H1 (cell line): ENCODE data around the gene TMX3. TPM values are rescaled to one million over a fixed set of nuclear protein-coding genes. Genes with fewer than 3 reads are reported as not detected.

ENCODE experiments used
- CTCF ChIA-PET: fragments of 300-600 bp; sonication (Branson Sonifier 250); formaldehyde crosslinking; loops from one replicate; lab custom pipeline; 2021; ENCODE audit not compliant: partially characterized antibody; lab: Charles Lee
- POLR2A ChIA-PET: fragments of 300-600 bp; sonication (Branson Sonifier 250); formaldehyde crosslinking; loops from one replicate; lab custom pipeline; 2021; ENCODE audit warnings: inconsistent platforms; ENCODE audit not compliant: partially characterized antibody; lab: Charles Lee
- DNase-seq, 2 experiments: peaks; one replicate each; pipeline versions ENCODE4 v3.0.0 to v3.0.0-alpha.2; 2010 to 2022; ENCODE audit warnings: low spot score in 2 of 2, low read depth in 1 of 2, mixed read lengths in 1 of 2
- FAIRE-seq: peaks from 2 replicates; lab custom pipeline; 2011; peaks lifted over from hg19 to GRCh38; lab: Jason Lieb, UNC
- H2AFZ ChIP-seq: 2 replicates; pipeline ENCODE4 v1.8.1; 2012; ENCODE audit warnings: low read length, inconsistent platforms
- H2AK5ac ChIP-seq: 2 replicates; pipeline ENCODE4 v1.6.1; 2013; ENCODE audit warnings: low read depth, low read length
- H2BK120ac ChIP-seq: replicated peaks from 2 replicates; pipeline ENCODE3; 2013; ENCODE audit warnings: low read depth, low read length, inconsistent platforms
- H2BK12ac ChIP-seq: 2 replicates; pipeline ENCODE4 v1.6.1; 2013; ENCODE audit warnings: low read depth, low read length
- H2BK15ac ChIP-seq: 2 replicates; pipeline ENCODE4 v1.6.1; 2013; ENCODE audit warnings: low read length
- H2BK20ac ChIP-seq: 2 replicates; pipeline ENCODE4 v1.6.1; 2013; ENCODE audit warnings: low read length
- H2BK5ac ChIP-seq: 2 replicates; pipeline ENCODE4 v1.6.1; 2013; ENCODE audit warnings: low read depth, low read length
- H3K14ac ChIP-seq: 2 replicates; pipeline ENCODE4 v1.6.1; 2013; ENCODE audit warnings: inconsistent platforms; ENCODE audit not compliant: insufficient read length
- H3K18ac ChIP-seq: 2 replicates; pipeline ENCODE4 v1.6.1; 2013; ENCODE audit warnings: low read length; ENCODE audit errors: extremely low read depth
- H3K23ac ChIP-seq: 2 replicates; pipeline ENCODE4 v1.6.1; 2013; ENCODE audit warnings: inconsistent platforms; ENCODE audit not compliant: insufficient read length
- H3K23me2 ChIP-seq: 2 replicates; pipeline ENCODE4 v1.6.1; 2013; ENCODE audit warnings: low read depth, low read length
- H3K27ac ChIP-seq: 2 replicates; pipeline ENCODE4 v1.6.1; 2011; ENCODE audit warnings: low read depth, low read length, inconsistent platforms
- H3K27me3 ChIP-seq, 4 experiments: replicated peaks in 1 of 4; 1 replicate in 1 of 4; 2 replicates in 3 of 4; pipeline versions ENCODE4 v1.6.1 to v1.8.1; 2011 to 2013; ENCODE audit warnings: low read length in 3 of 4, mild to moderate bottlenecking in 3 of 4, inconsistent platforms in 2 of 4, mixed read lengths in 2 of 4, moderate library complexity in 1 of 4; ENCODE audit not compliant: control insufficient read depth in 3 of 4, insufficient read depth in 3 of 4; ENCODE audit errors: extremely low read depth in 1 of 4
- H3K36me3 ChIP-seq, 4 experiments: 2 replicates each; pipeline versions ENCODE4 v1.6.1 to v1.8.1; 2011 to 2013; ENCODE audit warnings: mild to moderate bottlenecking in 4 of 4, low read length in 3 of 4, moderate library complexity in 2 of 4, control low read depth in 1 of 4, inconsistent platforms in 1 of 4; ENCODE audit not compliant: insufficient read depth in 4 of 4, control insufficient read depth in 2 of 4
- H3K4ac ChIP-seq: replicated peaks from 2 replicates; pipeline ENCODE3; 2013; ENCODE audit warnings: low read length, low read depth, mixed read lengths, inconsistent platforms; ENCODE audit not compliant: insufficient read length
- H3K4me1 ChIP-seq, 4 experiments: replicated peaks in 1 of 4; 1 replicate in 1 of 4; 2 replicates in 3 of 4; pipeline versions ENCODE4 v1.6.1 to v1.8.1; 2011 to 2013; ENCODE audit warnings: low read length in 3 of 4, inconsistent platforms in 2 of 4, mixed read lengths in 1 of 4; ENCODE audit not compliant: insufficient read depth in 4 of 4, control insufficient read depth in 3 of 4
- H3K4me2 ChIP-seq, 2 experiments: 2 replicates each; pipeline versions ENCODE4 v1.6.1 to v1.8.1; 2011 to 2013; ENCODE audit warnings: low read depth in 2 of 2, low read length in 2 of 2, control low read depth in 1 of 2, inconsistent platforms in 1 of 2, mild to moderate bottlenecking in 1 of 2; ENCODE audit not compliant: insufficient read depth in 1 of 2
- H3K4me3 ChIP-seq, 4 experiments: fragments of 200-600, 300-600 bp in 1 of 4; sonication (generic), shearing (Covaris generic), sonication (Bioruptor Twin) in 1 of 4; 2 replicates each; pipeline versions ENCODE4 v1.5.1 to v1.8.1; 2011 to 2016; ENCODE audit warnings: low read length in 4 of 4, low read depth in 3 of 4, control low read depth in 2 of 4, inconsistent platforms in 2 of 4, mild to moderate bottlenecking in 2 of 4, mixed read lengths in 1 of 4, moderate library complexity in 1 of 4; ENCODE audit not compliant: insufficient read depth in 2 of 4; ENCODE audit errors: extremely low read depth in 1 of 4
- H3K56ac ChIP-seq: replicated peaks from 2 replicates; pipeline ENCODE3; 2013; ENCODE audit warnings: low read depth, mild to moderate bottlenecking, mixed read lengths, low read length, inconsistent platforms; ENCODE audit not compliant: insufficient read length
- H3K79me1 ChIP-seq: 2 replicates; pipeline ENCODE4 v1.6.1; 2013; ENCODE audit warnings: low read depth, low read length, control low read depth
- H3K79me2 ChIP-seq, 2 experiments: 2 replicates each; pipeline versions ENCODE4 v1.6.1 to v1.8.1; 2012 to 2013; ENCODE audit warnings: low read length in 2 of 2, mild to moderate bottlenecking in 2 of 2, inconsistent platforms in 1 of 2; ENCODE audit not compliant: insufficient read depth in 2 of 2, control insufficient read depth in 1 of 2
- H3K9ac ChIP-seq, 4 experiments: replicated peaks in 1 of 4; 1 replicate in 1 of 4; 2 replicates in 3 of 4; pipeline versions ENCODE4 v1.6.1 to v1.8.1; 2011 to 2013; ENCODE audit warnings: low read depth in 3 of 4, low read length in 3 of 4, control low read depth in 2 of 4, mild to moderate bottlenecking in 2 of 4, moderate library complexity in 2 of 4, inconsistent platforms in 1 of 4; ENCODE audit errors: extremely low read depth in 1 of 4
- H3K9me3 ChIP-seq, 2 experiments: 2 replicates each; pipeline versions ENCODE4 v1.6.1 to v1.8.1; 2012 to 2013; ENCODE audit warnings: mild to moderate bottlenecking in 2 of 2, moderate library complexity in 2 of 2, control low read depth in 1 of 2, inconsistent platforms in 1 of 2, low read depth in 1 of 2, low read length in 1 of 2, mixed read lengths in 1 of 2; ENCODE audit not compliant: insufficient read depth in 2 of 2
- H4K20me1 ChIP-seq, 2 experiments: replicated peaks in 1 of 2; 2 replicates each; pipeline versions ENCODE3 to v1.8.1; 2011 to 2013; ENCODE audit warnings: inconsistent platforms in 2 of 2, low read length in 2 of 2, mild to moderate bottlenecking in 1 of 2; ENCODE audit not compliant: insufficient read depth in 2 of 2, control insufficient read depth in 1 of 2
- H4K5ac ChIP-seq: 2 replicates; pipeline ENCODE4 v1.6.1; 2013; ENCODE audit warnings: low read length, low read depth, mixed read lengths, inconsistent platforms; ENCODE audit not compliant: insufficient read length
- H4K8ac ChIP-seq: 2 replicates; pipeline ENCODE4 v1.8.0; 2013; ENCODE audit warnings: mild to moderate bottlenecking, moderate library complexity, low read length, inconsistent platforms; ENCODE audit not compliant: insufficient read depth; ENCODE audit errors: extremely low read depth
- H4K91ac ChIP-seq: replicated peaks from 2 replicates; pipeline ENCODE3; 2013; ENCODE audit warnings: low read length, mixed read lengths, inconsistent platforms; ENCODE audit not compliant: insufficient read length
- RFX5 ChIP-seq: IDR thresholded peaks from 2 replicates; pipeline ENCODE4 v1.6.1; 2011; ENCODE audit warnings: low read depth, low read length, improper control_type of control experiment, borderline replicate concordance
- SRF ChIP-seq: IDR thresholded peaks from 2 replicates; pipeline ENCODE4 v1.6.1; 2011; ENCODE audit warnings: mild to moderate bottlenecking, low read depth, low read length, moderate library complexity
- WGBS, 2 experiments: shearing (Covaris generic) in 1 of 2; methylation state at CpG; one replicate each; pipeline versions ENCODE4 v1.1.6 to v1.1.7; 2013 to 2015; ENCODE audit warnings: low lambda C conversion rate in 2 of 2, mixed read lengths in 2 of 2, inconsistent platforms in 1 of 2, low coverage in 1 of 2, missing lambda C conversion rate in 1 of 2; ENCODE audit not compliant: insufficient replicate concordance in 2 of 2, insufficient coverage in 1 of 2, insufficient read length in 1 of 2; ENCODE audit errors: extremely low coverage in 1 of 2, missing lambda C conversion rate in 1 of 2; 5-methylcytosine and 5-hydroxymethylcytosine counted together
- polyA plus RNA-seq, 7 experiments: library from polyadenylated mRNA; depleted of rRNA in 3 of 7; stranded (reverse) in 5 of 7; unstranded in 2 of 7; fragments of >200 nt in 5 of 7; fragments of 200-250 nt in 2 of 7; gene quantifications; 1 replicate in 5 of 7; 2 replicates in 1 of 7; 4 replicates in 1 of 7; pipeline versions ENCODE4 v1.2.1 to v1.2.3, GENCODE V29; 2011 to 2013; ENCODE audit warnings: missing spikeins in 2 of 7, mixed read lengths in 2 of 7
- total RNA-seq: library from RNA; stranded (reverse); fragmentation: NEBNext Ultra II Directional; extraction: Animal tissue kit (Norgen Biotek cat#: 25700); gene quantifications from 2 replicates; pipeline ENCODE4 v1.2.1, GENCODE V29; 2021

TMX3 gene
- total and polyA plus RNA-seq, 2 of the 8 experiments (the other 6 are each of a cell fraction or from before 2014, with no cell fraction given): 12.6 to 29.0 TPM

DNA sequence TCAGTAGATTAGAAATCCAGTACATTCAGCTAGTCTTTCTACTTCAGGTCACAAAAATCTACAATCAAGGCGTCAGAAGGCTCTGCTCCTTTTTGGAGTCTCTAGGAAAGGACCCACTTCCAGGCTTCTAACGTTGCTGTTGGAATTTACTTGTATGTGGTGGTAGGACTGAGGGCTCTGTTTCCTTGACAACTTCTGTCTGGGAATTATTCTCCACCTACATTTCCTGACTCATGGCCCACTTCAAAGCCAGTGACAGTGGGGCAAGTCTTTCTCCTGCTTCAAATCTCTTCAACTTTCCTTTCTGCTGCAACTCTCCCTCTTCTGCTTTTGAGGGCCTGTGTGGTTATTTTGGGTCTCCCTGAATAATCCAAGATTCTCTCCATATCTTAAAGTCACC, 10.4 kb upstream of the TMX3 start:
- Histone ChIP-seq H3K36me3 (no peaks in the 10 kb centered on the region), H2BK120ac (no peak overlapping the region), H3K79me2 (no peaks in the 10 kb centered on the region), H2BK5ac (no peak overlapping the region), H3K27ac (no peak overlapping the region), H3K9me3 (no peaks in the 10 kb centered on the region), H3K4me1 (peaks cover 0 to 3% (median 0%) of the 10 kb centered on the region in 4 experiments; a peak in 3 of 7 replicates), H2AK5ac (no peak overlapping the region), H4K5ac (no peak overlapping the region), H4K8ac (no peak overlapping the region), H2BK12ac (no peak overlapping the region), H3K23me2 (no peaks in the 10 kb centered on the region), H3K18ac (no peak overlapping the region), H2BK15ac (no peak overlapping the region), H4K20me1 (no peaks in the 10 kb centered on the region), H3K79me1 (no peaks in the 10 kb centered on the region), H2AFZ (no peak overlapping the region), H3K9ac (no peak overlapping the region), H4K91ac (no peak overlapping the region), H2BK20ac (no peak overlapping the region), H3K27me3 (no peaks in the 10 kb centered on the region), H3K23ac (no peak overlapping the region), H3K4me2 (no peak overlapping the region), H3K56ac (no peak overlapping the region), H3K4me3 (no peak overlapping the region), H3K4ac (no peak overlapping the region), H3K14ac (no peak overlapping the region)
- CTCF ChIA-PET: no interaction called here
- no peak for TF ChIP-seq RFX5
- no peak for TF ChIP-seq SRF
- no peak for FAIRE-seq
- POLR2A ChIA-PET: no interaction called here
- no peak for DNase-seq
- 85% methylated on average over 2 of the region's 2 CpGs; no CpG with 5 or more reads in 1 of the 2 experiments for WGBS, 2 experiments
